ENCODE measurements around the gene LUM. TPM values are rescaled to one million over a fixed set of nuclear protein-coding genes. Genes with fewer than 3 reads are reported as not detected.

Gene LUM
- total and polyA plus RNA-seq, 2 experiments from 2014 or later: 0.27 TPM; not detected in 1

DNA sequence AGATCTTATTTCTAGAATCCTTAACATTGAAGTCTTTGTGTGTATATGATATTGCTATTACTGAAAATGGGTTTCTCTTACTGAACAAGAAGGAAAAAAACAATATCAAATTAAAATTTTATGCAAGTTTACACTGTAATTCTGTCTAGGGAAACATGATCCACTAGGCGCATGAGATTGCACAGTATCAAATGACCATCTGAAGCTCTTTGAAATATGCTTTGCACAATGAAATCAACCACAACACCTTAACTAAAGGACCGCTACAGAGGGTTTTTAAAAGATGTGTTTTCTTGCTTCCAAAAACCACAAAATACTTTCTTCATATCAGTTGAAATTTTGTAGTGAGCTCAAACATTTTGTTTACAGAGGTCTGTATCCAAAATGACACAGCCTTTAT lies 38.4 kb downstream of the LUM start (continued):
- TF ChIP-seq, protein P1, sequence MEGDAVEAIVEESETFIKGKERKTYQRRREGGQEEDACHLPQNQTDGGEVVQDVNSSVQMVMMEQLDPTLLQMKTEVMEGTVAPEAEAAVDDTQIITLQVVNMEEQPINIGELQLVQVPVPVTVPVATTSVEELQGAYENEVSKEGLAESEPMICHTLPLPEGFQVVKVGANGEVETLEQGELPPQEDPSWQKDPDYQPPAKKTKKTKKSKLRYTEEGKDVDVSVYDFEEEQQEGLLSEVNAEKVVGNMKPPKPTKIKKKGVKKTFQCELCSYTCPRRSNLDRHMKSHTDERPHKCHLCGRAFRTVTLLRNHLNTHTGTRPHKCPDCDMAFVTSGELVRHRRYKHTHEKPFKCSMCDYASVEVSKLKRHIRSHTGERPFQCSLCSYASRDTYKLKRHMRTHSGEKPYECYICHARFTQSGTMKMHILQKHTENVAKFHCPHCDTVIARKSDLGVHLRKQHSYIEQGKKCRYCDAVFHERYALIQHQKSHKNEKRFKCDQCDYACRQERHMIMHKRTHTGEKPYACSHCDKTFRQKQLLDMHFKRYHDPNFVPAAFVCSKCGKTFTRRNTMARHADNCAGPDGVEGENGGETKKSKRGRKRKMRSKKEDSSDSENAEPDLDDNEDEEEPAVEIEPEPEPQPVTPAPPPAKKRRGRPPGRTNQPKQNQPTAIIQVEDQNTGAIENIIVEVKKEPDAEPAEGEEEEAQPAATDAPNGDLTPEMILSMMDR (conservative IDR thresholded peaks at IDR 0.05; ENCODE audit: low read depth in 2 of 2): no peak

DNA sequence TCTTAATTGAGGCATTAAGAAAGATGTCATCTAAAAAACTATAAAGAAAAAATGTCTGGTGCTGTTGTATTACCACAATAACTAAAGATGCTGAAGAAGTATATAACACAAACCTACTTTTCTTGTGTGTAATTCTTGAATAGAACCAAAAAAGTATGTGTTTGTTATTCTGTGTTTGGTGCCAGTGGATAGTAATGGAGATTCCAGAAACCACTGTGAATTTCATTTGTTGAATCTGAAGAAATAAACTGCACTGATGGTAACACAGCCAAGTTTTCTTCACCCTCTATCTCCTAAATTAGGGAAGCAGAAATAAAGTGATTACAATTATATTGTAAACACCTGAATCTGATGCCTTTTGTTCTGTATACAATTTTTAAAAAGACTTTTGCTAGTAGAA lies 40.4 kb downstream of the LUM start:
- Histone ChIP-seq H3K79me2 (replicated peaks; ENCODE audit: insufficient read depth) (no peaks in the 10 kb centered on the region), H3K36me3 (ENCODE audit: insufficient read depth) (no peaks in the 10 kb centered on the region), H2AFZ (no peak overlapping the region), H3K4me2 (no peak overlapping the region), H3K27me3 (ENCODE audit: insufficient read depth) (no peaks in the 10 kb centered on the region), H3F3A (replicated peaks; ENCODE audit: low read depth) (no peaks in the 10 kb centered on the region), H3K27ac (ENCODE audit: low read depth) (no peak overlapping the region), H3K4me1 (ENCODE audit: insufficient read depth) (no peaks in the 10 kb centered on the region), H3K4me3 (no peak overlapping the region), H3K9me2 (ENCODE audit: insufficient read depth) (no peaks in the 10 kb centered on the region), H4K20me1 (replicated peaks; ENCODE audit: insufficient read depth) (no peaks in the 10 kb centered on the region)
- no peaks in the 10 kb centered on the region for H3K27me3 Mint-ChIP-seq (ENCODE audit: insufficient read depth, low read depth, poor library complexity)
- DNase-seq (ENCODE audit: low spot score) (no peak), ATAC-seq (no peak)
- H3K4me3 Mint-ChIP-seq: no peak overlapping the region
- no peaks in the 10 kb centered on the region for H3K4me1 Mint-ChIP-seq
- H3K27ac Mint-ChIP-seq: no peak overlapping the region
- H3K36me3 Mint-ChIP-seq (ENCODE audit: low read depth): no peaks in the 10 kb centered on the region
- H3K9me3 Mint-ChIP-seq: no peaks in the 10 kb centered on the region
- TF ChIP-seq CREB1 (CRISPR knock-in tag; IDR thresholded peaks at IDR 0.05; ENCODE audit: low read depth) (no peak), NANOG (IDR thresholded peaks at IDR 0.05; ENCODE audit: borderline replicate concordance) (no peak), ZNF331 (CRISPR knock-in tag; IDR thresholded peaks at IDR 0.05; ENCODE audit: low read depth) (no peak), EZH2phosphoT487 (IDR thresholded peaks at IDR 0.05; ENCODE audit: unreplicated experiment) (no peak), POLR2AphosphoS5 (IDR thresholded peaks at IDR 0.05; ENCODE audit: low read depth) (no peak), JUNB (IDR thresholded peaks at IDR 0.05; ENCODE audit: unreplicated experiment) (no peak), EZH2 (IDR thresholded peaks at IDR 0.05; ENCODE audit: low read depth, unreplicated experiment) (no peak), ZNF114 (CRISPR knock-in tag; IDR thresholded peaks at IDR 0.05) (no peak), STAT1 (IDR thresholded peaks at IDR 0.05; ENCODE audit: unreplicated experiment) (no peak)
- TF ChIP-seq, protein P2, sequence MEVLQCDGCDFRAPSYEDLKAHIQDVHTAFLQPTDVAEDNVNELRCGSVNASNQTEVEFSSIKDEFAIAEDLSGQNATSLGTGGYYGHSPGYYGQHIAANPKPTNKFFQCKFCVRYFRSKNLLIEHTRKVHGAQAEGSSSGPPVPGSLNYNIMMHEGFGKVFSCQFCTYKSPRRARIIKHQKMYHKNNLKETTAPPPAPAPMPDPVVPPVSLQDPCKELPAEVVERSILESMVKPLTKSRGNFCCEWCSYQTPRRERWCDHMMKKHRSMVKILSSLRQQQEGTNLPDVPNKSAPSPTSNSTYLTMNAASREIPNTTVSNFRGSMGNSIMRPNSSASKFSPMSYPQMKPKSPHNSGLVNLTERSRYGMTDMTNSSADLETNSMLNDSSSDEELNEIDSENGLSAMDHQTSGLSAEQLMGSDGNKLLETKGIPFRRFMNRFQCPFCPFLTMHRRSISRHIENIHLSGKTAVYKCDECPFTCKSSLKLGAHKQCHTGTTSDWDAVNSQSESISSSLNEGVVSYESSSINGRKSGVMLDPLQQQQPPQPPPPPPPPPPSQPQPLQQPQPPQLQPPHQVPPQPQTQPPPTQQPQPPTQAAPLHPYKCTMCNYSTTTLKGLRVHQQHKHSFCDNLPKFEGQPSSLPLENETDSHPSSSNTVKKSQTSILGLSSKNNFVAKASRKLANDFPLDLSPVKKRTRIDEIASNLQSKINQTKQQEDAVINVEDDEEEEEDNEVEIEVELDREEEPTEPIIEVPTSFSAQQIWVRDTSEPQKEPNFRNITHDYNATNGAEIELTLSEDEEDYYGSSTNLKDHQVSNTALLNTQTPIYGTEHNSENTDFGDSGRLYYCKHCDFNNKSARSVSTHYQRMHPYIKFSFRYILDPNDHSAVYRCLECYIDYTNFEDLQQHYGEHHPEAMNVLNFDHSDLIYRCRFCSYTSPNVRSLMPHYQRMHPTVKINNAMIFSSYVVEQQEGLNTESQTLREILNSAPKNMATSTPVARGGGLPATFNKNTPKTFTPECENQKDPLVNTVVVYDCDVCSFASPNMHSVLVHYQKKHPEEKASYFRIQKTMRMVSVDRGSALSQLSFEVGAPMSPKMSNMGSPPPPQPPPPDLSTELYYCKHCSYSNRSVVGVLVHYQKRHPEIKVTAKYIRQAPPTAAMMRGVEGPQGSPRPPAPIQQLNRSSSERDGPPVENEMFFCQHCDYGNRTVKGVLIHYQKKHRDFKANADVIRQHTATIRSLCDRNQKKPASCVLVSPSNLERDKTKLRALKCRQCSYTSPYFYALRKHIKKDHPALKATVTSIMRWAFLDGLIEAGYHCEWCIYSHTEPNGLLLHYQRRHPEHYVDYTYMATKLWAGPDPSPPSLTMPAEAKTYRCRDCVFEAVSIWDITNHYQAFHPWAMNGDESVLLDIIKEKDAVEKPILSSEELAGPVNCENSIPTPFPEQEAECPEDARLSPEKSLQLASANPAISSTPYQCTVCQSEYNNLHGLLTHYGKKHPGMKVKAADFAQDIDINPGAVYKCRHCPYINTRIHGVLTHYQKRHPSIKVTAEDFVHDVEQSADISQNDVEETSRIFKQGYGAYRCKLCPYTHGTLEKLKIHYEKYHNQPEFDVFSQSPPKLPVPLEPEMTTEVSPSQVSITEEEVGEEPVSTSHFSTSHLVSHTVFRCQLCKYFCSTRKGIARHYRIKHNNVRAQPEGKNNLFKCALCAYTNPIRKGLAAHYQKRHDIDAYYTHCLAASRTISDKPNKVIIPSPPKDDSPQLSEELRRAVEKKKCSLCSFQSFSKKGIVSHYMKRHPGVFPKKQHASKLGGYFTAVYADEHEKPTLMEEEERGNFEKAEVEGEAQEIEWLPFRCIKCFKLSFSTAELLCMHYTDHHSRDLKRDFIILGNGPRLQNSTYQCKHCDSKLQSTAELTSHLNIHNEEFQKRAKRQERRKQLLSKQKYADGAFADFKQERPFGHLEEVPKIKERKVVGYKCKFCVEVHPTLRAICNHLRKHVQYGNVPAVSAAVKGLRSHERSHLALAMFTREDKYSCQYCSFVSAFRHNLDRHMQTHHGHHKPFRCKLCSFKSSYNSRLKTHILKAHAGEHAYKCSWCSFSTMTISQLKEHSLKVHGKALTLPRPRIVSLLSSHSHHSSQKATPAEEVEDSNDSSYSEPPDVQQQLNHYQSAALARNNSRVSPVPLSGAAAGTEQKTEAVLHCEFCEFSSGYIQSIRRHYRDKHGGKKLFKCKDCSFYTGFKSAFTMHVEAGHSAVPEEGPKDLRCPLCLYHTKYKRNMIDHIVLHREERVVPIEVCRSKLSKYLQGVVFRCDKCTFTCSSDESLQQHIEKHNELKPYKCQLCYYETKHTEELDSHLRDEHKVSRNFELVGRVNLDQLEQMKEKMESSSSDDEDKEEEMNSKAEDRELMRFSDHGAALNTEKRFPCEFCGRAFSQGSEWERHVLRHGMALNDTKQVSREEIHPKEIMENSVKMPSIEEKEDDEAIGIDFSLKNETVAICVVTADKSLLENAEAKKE (CRISPR knock-in tag; IDR thresholded peaks at IDR 0.05): no peak
- TF ChIP-seq, protein P3, sequence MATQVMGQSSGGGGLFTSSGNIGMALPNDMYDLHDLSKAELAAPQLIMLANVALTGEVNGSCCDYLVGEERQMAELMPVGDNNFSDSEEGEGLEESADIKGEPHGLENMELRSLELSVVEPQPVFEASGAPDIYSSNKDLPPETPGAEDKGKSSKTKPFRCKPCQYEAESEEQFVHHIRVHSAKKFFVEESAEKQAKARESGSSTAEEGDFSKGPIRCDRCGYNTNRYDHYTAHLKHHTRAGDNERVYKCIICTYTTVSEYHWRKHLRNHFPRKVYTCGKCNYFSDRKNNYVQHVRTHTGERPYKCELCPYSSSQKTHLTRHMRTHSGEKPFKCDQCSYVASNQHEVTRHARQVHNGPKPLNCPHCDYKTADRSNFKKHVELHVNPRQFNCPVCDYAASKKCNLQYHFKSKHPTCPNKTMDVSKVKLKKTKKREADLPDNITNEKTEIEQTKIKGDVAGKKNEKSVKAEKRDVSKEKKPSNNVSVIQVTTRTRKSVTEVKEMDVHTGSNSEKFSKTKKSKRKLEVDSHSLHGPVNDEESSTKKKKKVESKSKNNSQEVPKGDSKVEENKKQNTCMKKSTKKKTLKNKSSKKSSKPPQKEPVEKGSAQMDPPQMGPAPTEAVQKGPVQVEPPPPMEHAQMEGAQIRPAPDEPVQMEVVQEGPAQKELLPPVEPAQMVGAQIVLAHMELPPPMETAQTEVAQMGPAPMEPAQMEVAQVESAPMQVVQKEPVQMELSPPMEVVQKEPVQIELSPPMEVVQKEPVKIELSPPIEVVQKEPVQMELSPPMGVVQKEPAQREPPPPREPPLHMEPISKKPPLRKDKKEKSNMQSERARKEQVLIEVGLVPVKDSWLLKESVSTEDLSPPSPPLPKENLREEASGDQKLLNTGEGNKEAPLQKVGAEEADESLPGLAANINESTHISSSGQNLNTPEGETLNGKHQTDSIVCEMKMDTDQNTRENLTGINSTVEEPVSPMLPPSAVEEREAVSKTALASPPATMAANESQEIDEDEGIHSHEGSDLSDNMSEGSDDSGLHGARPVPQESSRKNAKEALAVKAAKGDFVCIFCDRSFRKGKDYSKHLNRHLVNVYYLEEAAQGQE (IDR thresholded peaks at IDR 0.05; ENCODE audit: unreplicated experiment): no peak
- TF ChIP-seq, protein P1 (conservative IDR thresholded peaks at IDR 0.05; ENCODE audit: low read depth in 2 of 2): no peak

Measured in GM23338 (cell line).